Mesodermal cell (in vitro differentiated cells): ENCODE measurements around the gene DOCK3.
"Not testable (repeated sequence)": the region's sequence is repeated elsewhere in the genome, so short reads cannot be mapped to it uniquely, and the experiment has no call there.

Experiments used
- H3K27ac ChIP-seq: 2 replicates; pipeline ENCODE4 v1.7.0; 2013; ENCODE audit warnings: mild to moderate bottlenecking, low read depth, low read length, moderate library complexity; ENCODE audit not compliant: severe bottlenecking
- H3K36me3 ChIP-seq: 2 replicates; pipeline ENCODE4 v1.7.1; 2013; ENCODE audit warnings: mild to moderate bottlenecking, low read length, moderate library complexity; ENCODE audit not compliant: control insufficient read depth, insufficient read depth
- H3K4me1 ChIP-seq: one replicate; pipeline ENCODE4 v1.7.1; 2013; ENCODE audit warnings: mild to moderate bottlenecking, low read length; ENCODE audit not compliant: insufficient read depth, control insufficient read depth, poor library complexity, severe bottlenecking
- H3K4me3 ChIP-seq: 2 replicates; pipeline ENCODE4 v1.7.0; 2013; ENCODE audit warnings: low read length, control low read depth, mild to moderate bottlenecking; ENCODE audit not compliant: insufficient read depth, poor library complexity, severe bottlenecking; ENCODE audit errors: extremely low read depth
- H3K9me3 ChIP-seq: 2 replicates; pipeline ENCODE4 v1.7.1; 2013; ENCODE audit warnings: mild to moderate bottlenecking, low read length, moderate library complexity; ENCODE audit not compliant: control insufficient read depth
- WGBS, 2 experiments: methylation state at CpG; one replicate each; pipeline ENCODE4 v1.1.5; 2013; ENCODE audit warnings: missing lambda C conversion rate in 2 of 2; ENCODE audit not compliant: insufficient coverage in 2 of 2; 5-methylcytosine and 5-hydroxymethylcytosine counted together

Gene DOCK3

DNA sequence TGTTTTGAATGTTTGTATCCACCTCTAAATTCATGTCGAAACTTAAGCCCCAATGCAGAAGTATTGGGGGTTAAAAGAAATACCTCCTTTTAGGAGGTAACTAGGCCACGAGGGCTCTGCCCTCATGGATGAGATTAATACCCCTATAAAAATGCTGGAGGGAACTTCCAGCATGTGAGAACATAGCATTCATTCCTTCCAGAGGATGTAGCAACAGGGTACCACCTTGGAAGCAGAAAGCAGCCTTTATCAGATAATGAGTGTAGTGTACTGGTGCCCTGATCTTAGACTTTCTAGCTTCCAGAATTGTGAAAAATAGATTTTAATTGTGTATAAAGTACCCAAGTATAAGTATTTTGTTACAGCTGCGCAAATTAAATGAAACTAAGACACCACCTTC lies 356.9 kb downstream of the DOCK3 start:
- Histone ChIP-seq H3K27ac (no peak overlapping the region), H3K9me3 (peaks cover 7% of the 10 kb centered on the region), H3K4me1 (no peaks in the 10 kb centered on the region), H3K4me3 (no peak overlapping the region), H3K36me3 (no peaks in the 10 kb centered on the region)
- WGBS, 2 experiments = no CpG with 5 or more reads among the region's 3 CpGs

DNA sequence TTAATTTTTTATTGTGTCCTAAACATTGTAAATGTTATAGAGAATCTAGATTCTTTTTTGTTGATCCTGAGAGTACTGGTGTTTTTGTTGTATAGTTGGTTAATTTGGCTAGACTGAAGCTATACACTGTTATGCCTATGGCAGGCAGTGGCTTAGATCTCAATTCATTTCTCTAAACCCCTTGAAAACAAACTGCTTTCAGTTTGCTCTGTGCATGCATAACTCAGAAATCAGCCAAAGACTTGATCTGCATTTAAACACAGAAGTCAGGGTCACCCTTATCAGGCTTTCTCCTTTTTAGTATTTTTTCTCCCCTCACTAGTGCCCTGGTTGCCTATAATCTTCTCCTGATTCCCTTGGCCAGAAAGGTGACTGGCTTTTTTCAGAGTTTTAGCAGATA lies 360.9 kb downstream of the DOCK3 start:
- H3K9me3 ChIP-seq = peaks cover 7% of the 10 kb centered on the region
- H3K27ac ChIP-seq = no peak overlapping the region

DNA sequence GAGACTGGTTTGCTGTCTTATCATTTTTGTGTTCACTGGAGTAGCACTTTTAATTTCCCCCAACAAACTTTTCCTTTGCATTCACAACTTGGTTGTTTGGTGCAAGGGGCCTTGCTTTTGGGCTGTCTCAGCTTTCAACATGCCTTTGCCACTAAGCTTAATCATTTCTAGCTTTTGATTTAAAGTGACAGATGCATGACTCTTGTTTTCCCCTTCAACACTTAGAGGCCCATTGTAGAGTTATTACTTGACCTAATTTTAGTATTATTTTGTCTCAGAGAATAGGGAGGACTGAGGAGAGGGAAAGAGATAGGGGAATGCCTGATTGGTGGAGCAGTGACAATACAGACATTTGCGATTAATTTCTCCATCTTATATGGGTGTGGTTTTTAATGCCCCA lies 370.3 kb downstream of the DOCK3 start:
- no peaks in the 10 kb centered on the region for H3K4me1 ChIP-seq

More for the DNA sequence above, 360.9 kb downstream of the DOCK3 start:
- no peak overlapping the region for H3K4me3 ChIP-seq
- H3K36me3 ChIP-seq = no peaks in the 10 kb centered on the region
- H3K4me1 ChIP-seq = no peaks in the 10 kb centered on the region

DNA sequence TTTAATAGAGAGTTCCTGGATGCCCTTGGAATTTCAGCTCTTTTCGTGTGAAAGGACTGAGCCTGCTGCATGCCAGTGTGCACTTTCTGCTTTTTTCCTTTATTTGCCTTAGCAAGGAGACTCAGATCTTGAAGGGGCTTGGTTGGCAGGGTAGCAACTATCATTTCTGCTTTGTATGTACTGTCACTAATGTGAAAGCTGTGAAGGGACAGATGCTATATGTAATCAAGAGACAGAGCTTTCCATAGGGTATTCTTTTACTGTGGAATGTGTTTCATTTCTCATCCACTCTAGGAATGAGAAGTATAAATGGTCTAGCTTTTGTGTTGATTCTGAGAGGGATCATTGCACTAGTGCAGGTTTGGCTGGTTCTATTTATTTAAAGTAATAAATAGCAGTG lies 377.8 kb downstream of the DOCK3 start:
- Histone ChIP-seq H3K4me3 (no peak overlapping the region), H3K27ac (no peak overlapping the region), H3K36me3 (no peaks in the 10 kb centered on the region), H3K4me1 (no peaks in the 10 kb centered on the region), H3K9me3 (no peaks in the 10 kb centered on the region)
- WGBS, 2 experiments = 90% methylated on average over 1 of the region's 1 CpG; no CpG with 5 or more reads in 1 of the 2 experiments

More for the DNA sequence above, 370.3 kb downstream of the DOCK3 start:
- Histone ChIP-seq H3K4me3 (no peak overlapping the region), H3K9me3 (no peaks in the 10 kb centered on the region), H3K27ac (no peak overlapping the region), H3K36me3 (no peaks in the 10 kb centered on the region)
- no CpG with 5 or more reads among the region's 1 CpG for WGBS, 2 experiments

DNA sequence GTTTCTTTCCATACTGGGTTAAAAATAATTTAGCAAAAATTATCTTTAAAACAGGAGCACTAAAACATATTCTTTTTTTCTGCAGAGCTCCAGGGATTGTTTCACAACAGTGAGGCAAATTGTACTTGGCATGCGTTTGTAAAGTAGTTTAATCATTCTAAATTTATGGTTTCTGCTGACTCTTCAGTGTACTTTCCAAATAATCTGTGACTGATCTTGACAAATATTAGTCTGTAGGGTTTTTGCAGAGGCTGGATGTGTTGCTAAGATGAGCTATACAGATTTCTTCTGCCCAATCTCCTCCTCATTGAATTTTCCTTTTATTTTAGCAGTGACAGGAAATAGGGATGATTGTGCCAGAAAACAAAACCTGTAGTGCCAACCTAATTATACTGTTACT lies 382.4 kb downstream of the DOCK3 start:
- Histone ChIP-seq H3K4me3 (no peak overlapping the region), H3K36me3 (no peaks in the 10 kb centered on the region), H3K4me1 (no peaks in the 10 kb centered on the region), H3K9me3 (no peaks in the 10 kb centered on the region), H3K27ac (no peak overlapping the region)
- whole genome bisulfite sequencing, 2 experiments = no CpG with 5 or more reads among the region's 1 CpG

DNA sequence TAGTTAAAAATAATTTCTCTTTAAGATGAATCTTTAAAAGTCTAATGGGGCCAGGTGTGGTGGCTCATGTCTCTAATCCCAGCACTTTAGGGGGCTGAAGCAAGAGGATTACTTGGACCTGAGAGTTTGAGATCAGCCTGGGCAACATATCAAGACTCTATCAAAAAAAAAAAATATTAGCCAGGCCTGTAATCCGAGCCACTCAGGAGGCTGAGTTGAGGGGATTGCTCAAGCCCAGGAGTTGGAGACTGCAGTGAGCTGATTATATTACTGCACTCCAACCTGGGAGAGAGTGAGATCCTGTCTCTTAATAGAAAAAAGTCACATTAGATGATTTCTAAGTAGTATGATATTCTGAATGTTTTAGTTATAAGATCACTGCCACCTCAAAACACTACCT lies 388.3 kb downstream of the DOCK3 start:
- Histone ChIP-seq H3K36me3 (no peaks in the 10 kb centered on the region), H3K27ac (no peak overlapping the region), H3K4me3 (no peak overlapping the region), H3K4me1 (no peaks in the 10 kb centered on the region), H3K9me3 (no peaks in the 10 kb centered on the region)
- WGBS, 2 experiments = 100% methylated on average over 1 of the region's 1 CpG; no CpG with 5 or more reads in 1 of the 2 experiments

DNA sequence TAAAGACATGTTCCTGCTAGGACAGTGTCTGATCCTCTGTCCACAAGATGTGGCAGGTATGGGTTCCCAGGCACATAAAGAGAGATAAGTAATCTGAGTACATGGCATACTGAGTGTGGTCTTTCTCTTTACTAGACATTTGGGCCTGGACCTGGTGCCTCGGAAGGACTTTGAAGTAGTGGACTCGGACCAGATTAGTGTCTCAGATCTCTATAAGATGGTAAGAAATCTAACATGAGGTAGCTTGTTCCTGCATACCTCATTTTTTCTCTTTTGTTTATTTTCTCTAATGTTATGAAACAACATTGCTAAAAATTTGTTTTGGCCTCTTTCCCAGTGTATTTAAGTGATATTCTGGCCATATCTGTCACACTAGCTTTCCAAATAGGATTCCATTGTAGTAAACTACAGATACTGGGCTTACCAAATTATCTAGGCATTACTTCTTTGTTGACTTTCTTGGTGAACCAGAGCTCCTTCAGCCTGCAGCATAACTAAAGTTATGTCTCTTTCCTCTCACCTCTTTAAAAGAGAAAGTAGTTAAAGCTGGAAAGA lies 400.6 kb downstream of the DOCK3 start:
- H3K9me3 ChIP-seq = no peaks in the 10 kb centered on the region
- no peaks in the 10 kb centered on the region for H3K4me1 ChIP-seq
- H3K4me3 ChIP-seq = no peak overlapping the region
- H3K27ac ChIP-seq = no peak overlapping the region
- H3K36me3 ChIP-seq = no peaks in the 10 kb centered on the region
- WGBS, 2 experiments = 80% methylated on average over 1 of the region's 2 CpGs; no CpG with 5 or more reads in 1 of the 2 experiments

DNA sequence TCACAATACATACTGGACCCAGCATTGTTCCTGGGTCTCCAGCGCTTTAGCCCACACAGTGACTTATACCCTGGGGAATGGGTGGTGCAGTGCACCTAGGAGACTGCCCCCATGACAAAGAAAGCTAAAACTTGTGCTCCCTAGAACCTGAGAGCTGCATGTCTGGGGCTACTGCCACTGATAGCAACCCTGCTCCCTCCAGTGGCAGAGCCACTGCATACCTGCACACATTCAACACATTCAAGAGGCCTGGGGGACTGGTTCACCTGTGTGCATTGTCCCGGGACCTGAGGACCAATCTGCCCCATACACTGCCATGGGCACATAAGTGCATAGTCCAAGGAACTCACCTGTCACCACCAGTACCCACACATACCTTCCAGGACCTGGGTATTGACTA lies 407.6 kb downstream of the DOCK3 start:
- Histone ChIP-seq H3K9me3 (peaks cover 20% of the 10 kb centered on the region), H3K4me3 (no peak overlapping the region)
- WGBS, 2 experiments = 67 to 90% methylated on average over 1 to 2 of the region's 2 CpGs

DNA sequence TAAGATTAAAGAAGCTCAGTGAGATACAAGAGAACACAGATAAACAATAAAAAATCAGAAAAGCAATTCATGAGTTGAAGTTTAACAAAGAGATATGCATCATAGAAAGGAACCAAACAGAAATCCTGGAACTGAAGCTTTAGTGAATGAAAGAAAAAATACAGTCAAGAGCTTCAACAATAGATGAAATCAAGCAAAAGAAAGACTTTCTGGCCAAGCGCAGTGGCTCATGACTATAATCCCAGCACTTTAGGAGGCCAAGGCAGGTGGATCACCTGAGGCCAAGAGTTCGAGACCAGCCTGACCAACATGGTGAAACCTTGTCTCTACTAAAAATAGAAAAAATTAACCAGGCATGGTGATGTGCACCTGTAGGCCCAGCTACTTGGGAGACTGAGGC lies 408.8 kb downstream of the DOCK3 start:
- H3K9me3 ChIP-seq = peaks cover 20% of the 10 kb centered on the region
- 78 to 92% methylated on average over 2 of the region's 2 CpGs for WGBS, 2 experiments
- H3K36me3 ChIP-seq = no peaks in the 10 kb centered on the region
- no peaks in the 10 kb centered on the region for H3K4me1 ChIP-seq
- no peak overlapping the region for H3K27ac ChIP-seq
- H3K4me3 ChIP-seq = no peak overlapping the region

More for the DNA sequence above, 407.6 kb downstream of the DOCK3 start:
- Histone ChIP-seq H3K27ac (no peak overlapping the region), H3K4me1 (no peaks in the 10 kb centered on the region), H3K36me3 (no peaks in the 10 kb centered on the region)

DNA sequence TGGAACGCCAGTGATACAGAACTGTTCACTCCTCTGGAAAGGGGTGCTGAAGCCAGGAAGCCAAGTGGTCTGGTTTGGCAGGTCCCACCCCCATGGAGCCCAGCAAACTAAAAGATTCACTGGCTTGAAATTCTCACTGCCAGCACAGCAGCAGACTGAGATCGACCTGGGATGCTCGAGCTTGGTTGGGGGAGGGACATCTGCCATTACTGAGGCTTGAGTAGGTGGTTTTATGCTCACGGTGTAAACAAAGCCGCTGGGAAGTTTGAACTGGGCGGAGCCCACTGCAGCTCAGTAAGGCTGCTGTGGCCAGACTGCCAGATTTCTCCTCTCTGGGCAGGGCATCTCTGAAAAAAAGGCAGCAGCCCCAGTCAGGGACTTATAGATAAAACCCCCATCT lies 417.4 kb downstream of the DOCK3 start:
- not testable (repeated sequence) for H3K27ac ChIP-seq, H3K36me3 ChIP-seq, H3K4me1 ChIP-seq, H3K4me3 ChIP-seq, H3K9me3 ChIP-seq
- 37 to 60% methylated on average over 4 of the region's 6 CpGs for WGBS, 2 experiments

DNA sequence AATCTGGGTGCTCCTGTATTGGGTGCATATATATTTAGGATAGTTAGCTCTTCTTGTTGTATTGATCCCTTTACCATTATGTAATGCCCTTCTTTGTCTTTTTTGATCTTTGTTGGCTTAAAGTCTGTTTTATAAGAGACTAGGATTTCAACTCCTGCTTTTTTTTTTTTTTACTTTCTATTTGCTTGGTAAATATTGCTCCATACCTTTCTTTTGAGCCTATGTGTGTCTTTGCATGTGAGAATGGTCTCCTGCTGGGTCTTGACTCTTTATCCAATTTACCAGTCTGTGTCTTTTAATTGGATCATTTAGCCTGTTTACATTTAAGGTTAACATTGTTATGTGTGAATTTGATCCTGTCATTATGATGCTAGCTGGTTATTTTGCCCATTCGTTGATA lies 420.1 kb downstream of the DOCK3 start:
- H3K9me3 ChIP-seq, H3K4me3 ChIP-seq, H3K27ac ChIP-seq, H3K36me3 ChIP-seq, H3K4me1 ChIP-seq: not testable (repeated sequence)
- WGBS, 2 experiments = 33% methylated on average over 1 of the region's 1 CpG; no CpG with 5 or more reads in 1 of the 2 experiments
